HCT116 (cell line): ENCODE data around the gene GFAP. TPM values are rescaled to one million over a fixed set of nuclear protein-coding genes. Genes with fewer than 3 reads are reported as not detected.

Experiments
- microRNA-seq: library from miRNA; unstranded; fragments of <30 nt; microRNA quantifications from one replicate; pipeline ENCODE4, GENCODE V29; 2016; ENCODE audit warnings: borderline number of aligned reads
- total RNA-seq: library from RNA; stranded (reverse); gene quantifications from one replicate; pipeline ENCODE4 v1.2.1, GENCODE V29; 2021; ENCODE audit not compliant: unreplicated experiment

The GFAP gene
- total RNA-seq, 1 experiment from 2014 or later = not detected

Small RNAs within 50 kb of the gene (microRNA-seq; reads per million reads assigned to microRNA genes)
- 6.8 reads per million, percentile 17 among the genes with 10 or more reads in this experiment for gene MIR6783

Other genes starting within 250 kb of the GFAP start
- gene CCDC43, start 225.7 kb downstream of the GFAP start, total RNA-seq = 33.0 TPM
- gene DBF4B, start 206.8 kb downstream of the GFAP start, total RNA-seq = 26.1 TPM
- gene ADAM11, start 156.5 kb downstream of the GFAP start, total RNA-seq = 7.7 TPM
- gene GJC1, start 85.2 kb downstream of the GFAP start, total RNA-seq = 62.4 TPM
- not detected for gene HIGD1B, start 67.6 kb downstream of the GFAP start, total RNA-seq
- gene EFTUD2, start 16.1 kb downstream of the GFAP start, total RNA-seq = 150 TPM
- 76.4 TPM for gene KIF18B, start 32.3 kb upstream of the GFAP start, total RNA-seq
- gene C1QL1, start 52.8 kb upstream of the GFAP start, total RNA-seq = 3.5 TPM
- gene DCAKD, start 136.1 kb upstream of the GFAP start, total RNA-seq = 31.9 TPM
- 173 TPM for gene NMT1, start 145.8 kb upstream of the GFAP start, total RNA-seq
- gene PLCD3, start 217.0 kb upstream of the GFAP start, total RNA-seq = 197 TPM
- 13.6 TPM for gene ACBD4, start 220.2 kb upstream of the GFAP start, total RNA-seq
- gene HEXIM1, start 233.0 kb upstream of the GFAP start, total RNA-seq = 58.0 TPM
- 13.5 TPM for gene HEXIM2, start 246.4 kb upstream of the GFAP start, total RNA-seq